H9 (cell line): ENCODE results near the gene SMTN. TPM values are rescaled to one million over a fixed set of nuclear protein-coding genes. Genes with fewer than 3 reads are reported as not detected.

Experiments
- DNase-seq: peaks from one replicate; pipeline ENCODE4 v3.0.0-alpha.2; 2017
- H2AFZ ChIP-seq: one replicate; pipeline ENCODE4 v1.6.1; 2013; ENCODE audit warnings: mild to moderate bottlenecking, low read length, control low read depth, moderate library complexity
- H2AK5ac ChIP-seq: 2 replicates; pipeline ENCODE4 v1.6.1; 2013; ENCODE audit warnings: low read length, control low read depth, mixed read lengths; ENCODE audit not compliant: insufficient read length
- H2BK120ac ChIP-seq: one replicate; pipeline ENCODE4 v1.6.1; 2013; ENCODE audit warnings: low read depth, mild to moderate bottlenecking, low read length, control low read depth, inconsistent platforms; ENCODE audit not compliant: poor library complexity, severe bottlenecking
- H2BK12ac ChIP-seq: 2 replicates; pipeline ENCODE4 v1.6.1; 2013; ENCODE audit warnings: low read length, control low read depth, mixed read lengths, low read depth; ENCODE audit not compliant: insufficient read length
- H2BK15ac ChIP-seq: 2 replicates; pipeline ENCODE4 v1.6.1; 2013; ENCODE audit warnings: low read depth, low read length, control low read depth
- H2BK20ac ChIP-seq: one replicate; pipeline ENCODE4 v1.6.1; 2013; ENCODE audit warnings: low read depth, mild to moderate bottlenecking, low read length, control low read depth, inconsistent platforms; ENCODE audit not compliant: poor library complexity, severe bottlenecking
- H2BK5ac ChIP-seq: 2 replicates; pipeline ENCODE4 v1.6.1; 2013; ENCODE audit warnings: low read length, control low read depth, mixed read lengths; ENCODE audit not compliant: insufficient read length
- H3K14ac ChIP-seq: 2 replicates; pipeline ENCODE4 v1.6.1; 2013; ENCODE audit warnings: low read length, control low read depth; ENCODE audit not compliant: insufficient read depth
- H3K18ac ChIP-seq: 2 replicates; pipeline ENCODE4 v1.6.1; 2013; ENCODE audit warnings: low read depth, mild to moderate bottlenecking, mixed read lengths, low read length, control low read depth; ENCODE audit not compliant: insufficient read length
- H3K23ac ChIP-seq: 2 replicates; pipeline ENCODE4 v1.6.1; 2013; ENCODE audit warnings: low read length, control low read depth, mixed read lengths, low read depth; ENCODE audit not compliant: insufficient read length
- H3K23me2 ChIP-seq: 2 replicates; pipeline ENCODE4 v1.6.1; 2013; ENCODE audit warnings: low read depth, mild to moderate bottlenecking, mixed read lengths, low read length, control low read depth; ENCODE audit not compliant: insufficient read length, poor library complexity, severe bottlenecking
- H3K27ac ChIP-seq: 2 replicates; pipeline ENCODE4 v1.5.1; 2013; ENCODE audit warnings: low read length, control low read depth, mixed read lengths, low read depth; ENCODE audit not compliant: insufficient read length
- H3K27me3 ChIP-seq: 2 replicates; pipeline ENCODE4 v1.6.1; 2013; ENCODE audit warnings: low read length, control low read depth, inconsistent platforms; ENCODE audit not compliant: insufficient read depth
- H3K4ac ChIP-seq: 2 replicates; pipeline ENCODE4 v1.6.1; 2013; ENCODE audit warnings: low read depth, mild to moderate bottlenecking, control low read depth, inconsistent platforms, low read length, moderate library complexity
- H3K4me1 ChIP-seq: 2 replicates; pipeline ENCODE4 v1.6.1; 2013; ENCODE audit warnings: low read length, control low read depth, inconsistent platforms; ENCODE audit not compliant: insufficient read depth
- H3K4me2 ChIP-seq: 2 replicates; pipeline ENCODE4 v1.6.1; 2013; ENCODE audit warnings: low read length, control low read depth, mixed read lengths; ENCODE audit not compliant: insufficient read length, insufficient read depth
- H3K56ac ChIP-seq: 2 replicates; pipeline ENCODE4 v1.6.1; 2013; ENCODE audit warnings: low read depth, mild to moderate bottlenecking, mixed read lengths, low read length, control low read depth; ENCODE audit not compliant: insufficient read length
- H3K79me1 ChIP-seq: 2 replicates; pipeline ENCODE4 v1.6.1; 2013; ENCODE audit warnings: low read depth, mild to moderate bottlenecking, moderate library complexity, low read length, control low read depth, inconsistent platforms; ENCODE audit not compliant: insufficient read depth, poor library complexity, severe bottlenecking
- H3K79me2 ChIP-seq: 2 replicates; pipeline ENCODE4 v1.6.1; 2013; ENCODE audit warnings: low read length, control low read depth, inconsistent platforms; ENCODE audit not compliant: insufficient read depth
- H3K9ac ChIP-seq: 2 replicates; pipeline ENCODE4 v1.6.1; 2013; ENCODE audit warnings: low read length, control low read depth, mixed read lengths; ENCODE audit not compliant: insufficient read length; ENCODE audit errors: extremely low read depth
- H3K9me3 ChIP-seq: one replicate; pipeline ENCODE4 v1.6.1; 2013; ENCODE audit warnings: low read depth, low read length, inconsistent platforms; ENCODE audit not compliant: control insufficient read depth
- H3T11ph ChIP-seq: one replicate; pipeline ENCODE4 v1.6.1; 2013; ENCODE audit warnings: mild to moderate bottlenecking, low read length, control low read depth, inconsistent platforms
- H4K20me1 ChIP-seq: one replicate; pipeline ENCODE4 v1.6.1; 2013; ENCODE audit not compliant: control insufficient read depth, insufficient read length, insufficient read depth
- H4K5ac ChIP-seq: 2 replicates; pipeline ENCODE4 v1.6.1; 2013; ENCODE audit warnings: low read depth, mild to moderate bottlenecking, mixed read lengths, low read length, control low read depth; ENCODE audit not compliant: insufficient read length
- H4K8ac ChIP-seq: replicated peaks from 2 replicates; pipeline ENCODE4 v1.6.1; 2013; ENCODE audit warnings: low read length, control low read depth, mixed read lengths, low read depth; ENCODE audit not compliant: insufficient read length
- H4K91ac ChIP-seq: 2 replicates; pipeline ENCODE4 v1.6.1; 2013; ENCODE audit warnings: low read depth, mild to moderate bottlenecking, moderate library complexity, mixed read lengths, low read length, control low read depth; ENCODE audit not compliant: insufficient read length
- H3K27ac Mint-ChIP-seq, 3 experiments: 2 replicates in 2 of 3; 3 replicates in 1 of 3; pipeline ENCODE4 v1.8.0; 2020 to 2021; ENCODE audit warnings: mixed read lengths in 3 of 3, mild to moderate bottlenecking in 1 of 3, moderate library complexity in 1 of 3
- H3K27me3 Mint-ChIP-seq: 2 replicates; pipeline ENCODE4 v1.8.0; 2021; ENCODE audit warnings: low read depth, mild to moderate bottlenecking, moderate library complexity, mixed read lengths
- H3K36me3 Mint-ChIP-seq, 3 experiments: 2 replicates in 2 of 3; 3 replicates in 1 of 3; pipeline ENCODE4 v1.8.0; 2020 to 2021; ENCODE audit warnings: low read depth in 3 of 3, mixed read lengths in 3 of 3; ENCODE audit not compliant: insufficient read depth in 1 of 3
- H3K4me1 Mint-ChIP-seq, 2 experiments: 2 replicates each; pipeline ENCODE4 v1.8.0; 2020; ENCODE audit warnings: mixed read lengths in 2 of 2
- H3K4me3 Mint-ChIP-seq, 2 experiments: 2 replicates in 1 of 2; 3 replicates in 1 of 2; pipeline ENCODE4 v1.8.0; 2020 to 2021; ENCODE audit warnings: mild to moderate bottlenecking in 2 of 2, mixed read lengths in 2 of 2, moderate library complexity in 1 of 2
- H3K9me3 Mint-ChIP-seq, 2 experiments: 2 replicates in 1 of 2; 3 replicates in 1 of 2; pipeline ENCODE4 v1.8.0; 2020; ENCODE audit warnings: mild to moderate bottlenecking in 2 of 2, mixed read lengths in 2 of 2, moderate library complexity in 1 of 2
- CTCF ChIP-seq: fragments of 200-600 bp; sonication (generic); conservative IDR thresholded peaks from 3 replicates; pipeline ENCODE4 v1.8.0; 2021; ENCODE audit warnings: antibody characterized with exemption, mild to moderate bottlenecking
- WGBS: extraction: QIAGEN DNeasy Blood & Tissue Kit; methylation state at CpG from one replicate; pipeline ENCODE4 v1.1.7; 2013; ENCODE audit warnings: missing lambda C conversion rate, low lambda C conversion rate, mixed read lengths; ENCODE audit not compliant: insufficient read length; ENCODE audit errors: extremely low coverage; 5-methylcytosine and 5-hydroxymethylcytosine counted together
- total RNA-seq: library from RNA; stranded (reverse); gene quantifications from 2 replicates; pipeline ENCODE4 v1.2.1, GENCODE V29; 2021

SMTN gene
- total RNA-seq, 1 experiment from 2014 or later = 23.4 TPM

- Mint-ChIP-seq H3K27me3 (peaks cover 6% of the 10 kb centered on the region), H3K36me3 (no peaks in the 10 kb centered on the region), H3K4me1 (peaks cover 22 to 34% of the 10 kb centered on the region in 2 experiments), H3K27ac (no peak overlapping the region), H3K4me3 (no peak overlapping the region), H3K9me3 (no peaks in the 10 kb centered on the region)
- Histone ChIP-seq H3K18ac (no peak overlapping the region), H2BK12ac (no peak overlapping the region), H2BK20ac (no peak overlapping the region), H4K5ac (no peak overlapping the region), H4K91ac (no peak overlapping the region), H3K4ac (no peak overlapping the region), H3K56ac (no peak overlapping the region), H2AK5ac (no peak overlapping the region), H2BK15ac (no peak overlapping the region), H4K20me1 (no peaks in the 10 kb centered on the region), H3K14ac (no peak overlapping the region), H3T11ph (no peak overlapping the region), H2AFZ (no peak overlapping the region), H4K8ac (no peak overlapping the region), H3K4me1 (peaks cover 5% of the 10 kb centered on the region; the same call in 1 of the 2 replicates), H3K9ac (no peak overlapping the region), H3K23me2 (no peaks in the 10 kb centered on the region), H3K27ac (no peak overlapping the region), H3K79me2 (no peaks in the 10 kb centered on the region), H2BK120ac (no peak overlapping the region), H3K79me1 (no peaks in the 10 kb centered on the region), H3K23ac (no peak overlapping the region), H2BK5ac (no peak overlapping the region), H3K27me3 (no peaks in the 10 kb centered on the region), H3K9me3 (no peaks in the 10 kb centered on the region), H3K4me2 (peak overlapping the region; percentile 11)
- no CpG with 5 or more reads among the region's 13 CpGs for WGBS
- DNase-seq = no peak
- no peak for TF ChIP-seq CTCF
These were observed 45.7 kb downstream of the SMTN start for GRCh38 chr22:31126869-31127175.
